EH (cell line): ENCODE data around the gene RAPGEF6.
"Not testable (repeated sequence)": the region's sequence is repeated elsewhere in the genome, so short reads cannot be mapped to it uniquely, and the experiment has no call there.

Source experiments
- DNase-seq: peaks from one replicate; pipeline ENCODE4 v3.0.0-alpha.2; 2015; ENCODE audit warnings: low read depth

Gene RAPGEF6

GRCh38 chr5:131387255-131387654, 247.8 kb downstream of the RAPGEF6 start:
- no peak for DNase-seq

GRCh38 chr5:131386779-131387178, 248.2 kb downstream of the RAPGEF6 start:
- no peak for DNase-seq

GRCh38 chr5:131386124-131386523, 248.9 kb downstream of the RAPGEF6 start:
- no peak for DNase-seq

GRCh38 chr5:131384616-131385214, 250.3 kb downstream of the RAPGEF6 start:
- no peak for DNase-seq

DNA sequence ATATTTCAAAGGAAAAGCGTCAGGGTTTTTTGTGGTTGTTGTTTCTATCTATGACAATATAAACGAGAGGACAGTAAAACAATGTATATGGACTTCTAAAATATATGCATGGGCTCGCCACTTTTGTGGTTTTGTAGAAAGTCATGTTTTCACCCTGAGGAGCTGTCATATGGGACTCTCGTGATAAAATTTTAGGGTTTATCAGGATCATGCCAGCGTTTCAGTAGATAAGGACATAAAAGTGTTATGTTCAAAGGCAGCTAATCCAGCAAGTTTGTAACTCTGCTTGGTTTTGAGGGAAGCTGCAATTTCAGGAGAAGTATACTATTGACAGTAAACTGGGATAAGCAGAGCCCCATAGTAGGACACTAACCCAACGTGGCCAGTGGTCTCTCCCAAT, 250.9 kb downstream of the RAPGEF6 start:
- no peak for DNase-seq

DNA sequence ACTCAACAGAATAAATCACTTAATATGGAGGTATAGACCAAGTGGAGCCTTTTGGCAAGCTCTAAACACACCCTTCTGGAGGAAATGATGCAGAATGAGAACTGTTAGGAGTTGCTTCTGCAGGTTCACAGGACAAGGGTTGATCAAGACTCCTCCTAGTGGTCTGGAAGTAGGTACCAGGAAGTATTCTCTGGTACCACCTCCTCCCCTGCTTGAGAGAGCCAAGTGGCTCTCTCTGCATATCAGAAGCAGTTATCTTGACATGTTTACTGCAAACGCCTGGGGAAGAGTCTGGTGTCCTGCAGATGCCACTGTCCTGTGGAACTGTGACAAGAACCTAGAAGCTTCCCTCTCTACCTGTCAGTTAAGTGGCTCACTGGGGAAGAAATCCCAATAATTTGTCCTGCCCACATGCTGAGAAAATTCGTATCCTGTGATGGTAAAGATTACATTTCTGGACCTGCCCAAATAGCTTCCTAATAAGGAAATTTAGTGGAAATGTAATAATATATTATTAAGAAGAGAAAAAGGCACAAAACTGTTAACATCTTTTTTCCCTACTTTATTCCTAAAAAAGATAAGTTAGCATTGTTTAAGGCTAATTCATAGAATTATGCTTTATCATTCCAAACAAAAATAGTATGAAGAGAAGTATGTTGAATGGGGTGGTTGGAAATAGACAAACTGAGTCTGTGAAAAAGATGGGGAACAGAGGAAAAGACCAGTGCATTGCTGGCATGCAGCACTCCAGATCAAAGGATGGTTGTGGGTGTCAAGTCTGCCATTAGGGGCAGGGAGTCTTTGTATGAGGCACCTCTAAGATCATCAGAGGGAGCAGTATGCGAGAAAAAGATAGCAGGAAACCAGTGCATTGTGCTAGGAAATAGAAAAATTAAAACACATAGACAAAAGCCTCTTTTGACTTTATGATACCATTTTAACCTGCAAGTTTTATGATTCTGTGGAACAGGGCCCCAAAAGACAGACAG, 252.3 kb downstream of the RAPGEF6 start:
- DNase-seq, result peak; percentile 67

DNA sequence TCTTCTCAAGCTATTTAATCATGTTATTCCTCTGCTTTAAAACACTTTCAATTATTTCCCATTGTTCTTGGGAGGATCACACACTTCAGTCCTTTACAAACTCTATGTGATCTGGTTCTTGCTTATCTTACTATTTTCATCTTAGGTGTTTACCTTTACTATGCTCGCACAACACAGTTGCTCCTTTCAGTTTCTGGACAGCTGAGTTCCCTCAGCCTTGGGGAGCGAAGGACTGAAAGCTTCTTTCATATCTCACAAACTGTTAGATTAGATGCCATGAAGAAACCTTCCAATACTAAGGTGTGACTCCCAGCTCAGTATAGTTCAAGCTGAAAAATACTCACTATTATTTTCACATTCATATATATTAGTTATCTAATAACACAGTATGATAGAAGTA, 253.3 kb downstream of the RAPGEF6 start:
- no peak for DNase-seq

DNA sequence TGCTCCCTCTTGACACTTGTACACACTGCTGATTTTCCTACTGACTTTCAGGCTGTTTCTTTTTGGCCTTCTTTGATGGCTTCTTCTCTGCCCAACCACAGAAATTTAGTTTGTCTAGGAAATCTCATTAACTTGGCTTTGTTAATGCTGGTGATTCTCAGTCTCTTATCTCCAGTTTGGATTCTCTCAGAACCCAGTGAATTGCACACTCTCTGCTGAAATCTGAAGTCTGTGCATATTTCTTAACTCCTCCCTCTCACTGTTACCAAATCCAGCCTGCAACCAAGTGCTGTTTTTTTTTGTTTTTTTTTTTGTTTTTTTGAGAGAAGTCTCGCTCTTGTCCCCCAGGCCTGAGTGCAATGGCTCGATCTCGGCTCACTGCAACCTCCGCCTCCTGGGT, 254.0 kb downstream of the RAPGEF6 start:
- no peak for DNase-seq

GRCh38 chr5:131380238-131380637, 254.8 kb downstream of the RAPGEF6 start:
- not testable (repeated sequence) for DNase-seq

- peak; percentile 57 for DNase-seq
Observed at GRCh38 chr5:131379723-131380122, 255.3 kb downstream of the RAPGEF6 start.

DNA sequence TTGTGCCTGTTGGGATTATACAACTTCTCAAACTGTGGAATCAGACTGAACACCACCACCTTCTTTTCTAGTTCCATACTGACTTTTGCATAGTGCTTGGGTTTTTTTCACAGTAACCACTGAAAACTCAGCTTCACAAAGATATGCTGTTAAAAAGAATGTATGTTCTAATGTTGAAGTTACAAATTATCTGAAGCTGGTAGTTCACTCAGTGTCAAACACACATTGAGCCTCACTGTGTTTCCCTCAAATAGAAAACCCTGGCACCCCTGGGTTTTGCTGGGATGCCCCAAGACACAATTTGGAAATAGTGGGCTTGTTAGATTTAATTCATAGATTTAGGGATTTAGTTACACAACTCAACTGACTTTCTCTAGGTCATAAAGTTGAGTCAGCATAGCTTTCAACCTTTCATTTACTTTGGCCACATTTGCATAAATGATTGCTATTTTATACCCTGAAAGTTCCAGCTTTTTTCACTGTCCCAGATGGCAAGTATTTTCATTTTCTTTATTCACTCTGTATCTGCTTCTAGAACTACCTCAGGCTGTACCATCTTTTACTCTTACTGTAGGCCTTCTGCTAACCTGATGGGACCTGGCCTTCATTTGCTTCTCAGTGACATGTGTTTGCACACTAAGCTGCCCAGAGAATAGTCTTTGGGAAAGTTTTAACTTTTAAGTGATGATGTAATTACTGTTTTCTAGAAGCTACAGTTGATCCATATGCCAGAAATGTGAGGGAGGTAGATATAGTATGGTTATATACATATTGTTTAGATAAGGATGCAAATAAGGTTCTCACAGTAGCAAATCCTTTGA, 256.1 kb downstream of the RAPGEF6 start:
- no peak for DNase-seq

DNA sequence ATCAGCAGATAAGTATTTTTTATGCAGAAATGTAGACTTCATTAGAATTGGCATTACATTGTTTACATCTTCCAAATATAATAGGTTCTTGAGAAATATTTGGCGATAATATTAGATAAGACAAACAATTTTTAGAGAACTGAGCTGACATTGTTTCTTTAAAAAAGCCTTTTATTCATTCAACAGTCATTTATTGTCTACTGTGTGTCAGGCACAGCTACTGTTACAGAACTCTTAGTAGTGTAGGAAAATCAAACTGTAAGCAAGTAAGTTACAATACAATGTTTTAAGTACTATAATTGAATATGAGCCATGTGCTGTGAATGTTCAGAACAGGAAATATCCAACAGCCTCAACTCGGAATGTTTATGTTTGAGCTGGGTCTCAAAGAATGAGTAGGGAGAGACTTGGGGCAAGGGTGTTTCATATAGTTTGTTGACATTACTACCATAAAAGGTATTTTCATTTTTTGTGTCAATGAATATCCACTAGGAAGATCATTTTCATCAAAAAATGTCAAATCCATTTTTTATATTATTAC, 257.2 kb downstream of the RAPGEF6 start:
- peak; percentile 68 for DNase-seq

DNA sequence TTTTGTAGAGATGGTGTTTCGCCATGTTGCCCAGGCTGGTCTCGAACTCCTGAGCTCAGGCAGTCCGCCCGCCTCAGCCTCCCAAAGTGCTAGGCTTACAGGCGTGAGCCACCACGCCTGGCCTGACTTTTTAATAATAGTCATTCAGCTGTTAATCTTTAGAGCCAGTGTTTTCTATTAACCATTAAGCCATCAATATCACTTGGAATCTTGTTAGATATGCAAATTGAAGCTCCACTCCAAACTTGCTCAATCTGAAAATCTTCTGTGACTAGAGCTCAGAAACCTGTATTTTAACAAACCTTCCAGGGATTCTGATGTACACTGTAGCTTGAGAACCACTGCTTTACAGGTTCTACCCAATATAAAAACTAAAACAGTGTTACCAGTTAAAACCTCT, 257.7 kb downstream of the RAPGEF6 start:
- DNase-seq, result no peak

DNA sequence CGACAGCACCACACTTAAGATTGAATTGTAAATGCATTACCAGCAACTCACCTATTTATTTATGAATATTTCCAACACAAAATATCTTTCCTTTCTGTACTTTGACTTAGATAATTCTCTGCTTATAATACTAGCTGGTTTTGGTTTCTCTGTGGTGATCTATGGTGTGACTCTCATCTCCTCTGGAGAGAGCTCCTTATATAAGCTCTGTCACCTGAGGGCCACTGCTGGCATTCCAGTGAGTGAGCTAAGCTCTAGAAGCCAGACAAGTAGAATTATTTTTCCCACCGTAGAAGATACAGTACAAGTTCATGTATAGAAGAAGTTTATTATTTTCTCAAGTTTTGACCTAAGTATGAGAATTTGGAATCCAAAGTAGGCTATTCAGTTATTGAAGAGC, 259.7 kb downstream of the RAPGEF6 start:
- DNase-seq, result no peak
